GM12878 (cell line): Measurements from ENCODE around the gene PPOX.

Source experiments
- CTCF ChIP-seq, 3 experiments: IDR thresholded peaks in 2 of 3; conservative IDR thresholded peaks in 1 of 3; 2 replicates each; pipeline ENCODE4 v1.5.1; 2011; ENCODE audit warnings: low read depth in 3 of 3, low read length in 3 of 3, mild to moderate bottlenecking in 3 of 3, control low read depth in 2 of 3, moderate library complexity in 2 of 3, inconsistent platforms in 1 of 3, mixed read lengths in 1 of 3; ENCODE audit not compliant: control insufficient read depth in 2 of 3, insufficient read depth in 1 of 3; ENCODE audit errors: extremely low read depth in 1 of 3
- EP300 ChIP-seq, 2 experiments: fragments of 150-350 bp in 1 of 2; IDR thresholded peaks; 2 replicates each; pipeline ENCODE4 v1.6.1; 2011 to 2012; ENCODE audit warnings: low read depth in 2 of 2, low read length in 2 of 2, borderline replicate concordance in 1 of 2, improper control_type of control experiment in 1 of 2, inconsistent platforms in 1 of 2; ENCODE audit not compliant: control insufficient read depth in 1 of 2
- MAX ChIP-seq: IDR thresholded peaks from 2 replicates; pipeline ENCODE4 v1.6.1; 2012; ENCODE audit warnings: low read depth, low read length, improper control_type of control experiment
- PBX3 ChIP-seq: IDR thresholded peaks from 2 replicates; pipeline ENCODE4 v1.6.1; 2011; ENCODE audit warnings: mild to moderate bottlenecking, low read depth, low read length, moderate library complexity; ENCODE audit not compliant: insufficient replicate concordance
- POLR2A ChIP-seq: IDR thresholded peaks from 2 replicates; pipeline ENCODE4 v1.6.1; 2011; ENCODE audit warnings: low read depth, mild to moderate bottlenecking, low read length
- POLR2AphosphoS2 ChIP-seq: IDR thresholded peaks from 2 replicates; pipeline ENCODE4 v1.6.1; 2011; ENCODE audit warnings: low read depth, mild to moderate bottlenecking, low read length, improper control_type of control experiment, moderate library complexity
- RELA ChIP-seq: fragments of 450-650 bp; IDR thresholded peaks from 2 replicates; pipeline ENCODE4 v1.8.0; 2014; ENCODE audit warnings: borderline replicate concordance; ENCODE audit not compliant: partially characterized antibody
- SREBF2 ChIP-seq: IDR thresholded peaks from 2 replicates; pipeline ENCODE4 v1.6.1; 2012; ENCODE audit warnings: mild to moderate bottlenecking, low read length
- ZBTB40 ChIP-seq: fragments of 450-650 bp; IDR thresholded peaks from 2 replicates; pipeline ENCODE4 v1.6.1; 2016; ENCODE audit warnings: mild to moderate bottlenecking, moderate library complexity, borderline replicate concordance

GRCh38 chr1:161157867-161158266 lies 8.4 kb upstream of the PPOX start:
- TF ChIP-seq RELA: no peak
- TF ChIP-seq SREBF2: no peak
- TF ChIP-seq ZBTB40: no peak
- TF ChIP-seq POLR2A: no peak
- no peak for TF ChIP-seq EP300 (IDR thresholded peaks at IDR 0.05; ENCODE audit: borderline replicate concordance in 1 of 2, control insufficient read depth in 1 of 2, low read depth in 2 of 2, low read length in 2 of 2)
- peak in 1 of 3 experiments; percentile 28; a peak in 1 of 6 replicates for TF ChIP-seq CTCF (IDR thresholded peaks at IDR 0.05 in 2 of 3, conservative IDR thresholded peaks at IDR 0.05 in 1 of 3; ENCODE audit: control insufficient read depth in 2 of 3, extremely low read depth in 1 of 3, insufficient read depth in 1 of 3, low read depth in 3 of 3, low read length in 3 of 3)
- TF ChIP-seq POLR2AphosphoS2: no peak
- no peak for TF ChIP-seq PBX3
- TF ChIP-seq MAX: no peak
